Measurements from ENCODE around the gene IL2RA.

IL2RA gene

GRCh38 chr10:5971315-5971832 is 90.8 kb downstream of the IL2RA start:
- ATAC-seq, result no peak
- TF ChIP-seq ISL1 (CRISPR knock-in tag; IDR thresholded peaks at IDR 0.05), result no peak
- TF ChIP-seq ESRRG (CRISPR knock-in tag; IDR thresholded peaks at IDR 0.05), result no peak
- TF ChIP-seq RARB (CRISPR knock-in tag; IDR thresholded peaks at IDR 0.05), result no peak
- TF ChIP-seq ZC3H10 (CRISPR knock-in tag; IDR thresholded peaks at IDR 0.05), result no peak
- TF ChIP-seq, protein P1, sequence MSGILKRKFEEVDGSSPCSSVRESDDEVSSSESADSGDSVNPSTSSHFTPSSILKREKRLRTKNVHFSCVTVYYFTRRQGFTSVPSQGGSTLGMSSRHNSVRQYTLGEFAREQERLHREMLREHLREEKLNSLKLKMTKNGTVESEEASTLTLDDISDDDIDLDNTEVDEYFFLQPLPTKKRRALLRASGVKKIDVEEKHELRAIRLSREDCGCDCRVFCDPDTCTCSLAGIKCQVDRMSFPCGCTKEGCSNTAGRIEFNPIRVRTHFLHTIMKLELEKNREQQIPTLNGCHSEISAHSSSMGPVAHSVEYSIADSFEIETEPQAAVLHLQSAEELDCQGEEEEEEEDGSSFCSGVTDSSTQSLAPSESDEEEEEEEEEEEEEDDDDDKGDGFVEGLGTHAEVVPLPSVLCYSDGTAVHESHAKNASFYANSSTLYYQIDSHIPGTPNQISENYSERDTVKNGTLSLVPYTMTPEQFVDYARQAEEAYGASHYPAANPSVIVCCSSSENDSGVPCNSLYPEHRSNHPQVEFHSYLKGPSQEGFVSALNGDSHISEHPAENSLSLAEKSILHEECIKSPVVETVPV (CRISPR knock-in tag; IDR thresholded peaks at IDR 0.05), result no peak
- TF ChIP-seq ZNF565 (CRISPR knock-in tag; conservative IDR thresholded peaks at IDR 0.05; ENCODE audit: low read depth), result no peak
- TF ChIP-seq OSR1 (CRISPR knock-in tag; IDR thresholded peaks at IDR 0.05), result no peak
- no peak for TF ChIP-seq ZFP3 (CRISPR knock-in tag; IDR thresholded peaks at IDR 0.05)
- no peak for TF ChIP-seq BACH2 (CRISPR knock-in tag; IDR thresholded peaks at IDR 0.05; ENCODE audit: borderline replicate concordance)
- no peak for TF ChIP-seq TSHZ2 (CRISPR knock-in tag; IDR thresholded peaks at IDR 0.05)
- no peak for TF ChIP-seq CSDC2 (CRISPR knock-in tag; IDR thresholded peaks at IDR 0.05)
- TF ChIP-seq GLIS3 (CRISPR knock-in tag; IDR thresholded peaks at IDR 0.05), result no peak

DNA sequence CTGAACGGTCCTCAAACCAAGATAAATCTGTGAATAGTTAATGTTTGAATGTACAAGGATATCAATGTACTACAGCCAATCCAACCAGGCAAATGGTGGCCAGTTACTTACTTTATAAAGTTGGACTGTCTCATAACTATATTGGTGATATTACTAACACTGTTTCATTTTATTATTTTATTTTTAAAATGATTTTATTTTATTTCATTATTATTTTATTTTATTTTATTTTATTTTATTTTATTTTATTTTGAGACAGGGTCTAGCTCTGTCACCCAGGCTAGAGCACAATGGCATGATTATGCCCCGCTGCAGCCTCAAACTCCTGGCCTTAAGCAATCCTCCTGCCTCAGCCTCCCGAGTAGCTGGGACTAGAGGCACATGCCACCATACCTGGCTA is 91.6 kb downstream of the IL2RA start:
- TF ChIP-seq PPARA (CRISPR knock-in tag; IDR thresholded peaks at IDR 0.05; ENCODE audit: borderline replicate concordance), result no peak
- no peak for TF ChIP-seq RARB (CRISPR knock-in tag; IDR thresholded peaks at IDR 0.05)
- no peak for TF ChIP-seq TSHZ2 (CRISPR knock-in tag; IDR thresholded peaks at IDR 0.05)
- no peak for TF ChIP-seq ZNF8 (CRISPR knock-in tag; IDR thresholded peaks at IDR 0.05)
- TF ChIP-seq TCF4 (CRISPR knock-in tag; IDR thresholded peaks at IDR 0.05; ENCODE audit: borderline replicate concordance), result no peak
- ATAC-seq, result no peak

DNA sequence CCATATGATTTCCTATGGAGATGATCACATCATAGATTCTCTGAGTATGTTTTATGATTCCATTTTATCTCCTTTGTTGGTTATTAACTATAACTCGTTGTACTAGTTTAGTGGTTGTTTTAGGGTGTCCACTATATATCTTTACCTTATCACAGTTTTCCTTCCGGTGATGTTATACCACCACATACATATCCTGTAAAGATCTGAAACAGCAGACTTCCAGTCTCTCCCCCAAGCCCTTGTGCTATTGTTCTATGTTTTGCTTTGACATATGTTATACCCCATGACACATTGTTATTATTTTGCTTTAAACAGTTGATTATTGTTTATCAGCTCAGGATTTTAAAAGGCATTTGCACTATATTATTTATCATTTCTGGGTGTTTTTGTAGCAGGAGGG is 92.1 kb downstream of the IL2RA start:
- ATAC-seq, result no peak
- TF ChIP-seq ZFP3 (CRISPR knock-in tag; IDR thresholded peaks at IDR 0.05), result no peak
- no peak for TF ChIP-seq ZNF8 (CRISPR knock-in tag; IDR thresholded peaks at IDR 0.05)
- TF ChIP-seq RARB (CRISPR knock-in tag; IDR thresholded peaks at IDR 0.05), result no peak

GRCh38 chr10:5968681-5969453 is 93.3 kb downstream of the IL2RA start:
- TF ChIP-seq ARNTL (CRISPR knock-in tag; IDR thresholded peaks at IDR 0.05; ENCODE audit: borderline replicate concordance, low read depth) (no peak), ISL1 (CRISPR knock-in tag; IDR thresholded peaks at IDR 0.05) (no peak), CSDC2 (CRISPR knock-in tag; IDR thresholded peaks at IDR 0.05) (no peak)
- ATAC-seq, result no peak

DNA sequence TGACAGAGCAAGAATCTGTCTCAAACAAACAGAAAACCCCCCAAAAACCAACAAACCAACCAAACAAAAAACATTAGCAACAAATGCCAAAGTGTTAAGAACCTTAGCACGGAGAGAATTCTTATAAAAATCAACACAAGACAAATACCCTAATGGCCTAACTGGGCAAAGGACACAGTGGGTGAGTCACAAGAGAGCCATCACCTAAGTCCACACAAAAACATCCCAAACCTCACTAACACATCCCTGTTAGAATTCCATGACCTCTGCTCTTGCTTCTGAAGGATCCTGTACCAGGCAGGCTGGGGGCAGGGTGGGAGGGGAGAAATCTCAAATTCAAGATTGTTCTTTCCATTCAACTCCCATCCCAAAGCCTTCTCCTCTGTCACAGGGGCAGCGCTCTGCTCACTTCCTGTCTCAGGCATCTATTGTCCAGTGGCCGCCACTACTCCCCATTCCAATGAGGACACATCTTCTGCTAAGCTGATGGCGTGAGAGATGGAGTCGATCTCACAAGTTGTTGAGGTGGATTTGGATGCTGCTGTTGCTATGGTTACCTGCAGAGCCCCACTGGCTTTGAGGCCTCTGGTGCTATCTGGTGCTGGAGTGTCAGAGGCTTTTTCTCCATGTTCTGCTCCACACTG is 94.0 kb downstream of the IL2RA start:
- no peak for ATAC-seq
- TF ChIP-seq CREB5 (CRISPR knock-in tag; IDR thresholded peaks at IDR 0.05; ENCODE audit: low read depth) (no peak), SNAI2 (CRISPR knock-in tag; IDR thresholded peaks at IDR 0.05) (no peak)

Measured in SK-N-SH treated with all-trans-retinoic acid at 6 μM for 48 hours (cell line).